HUES48 (cell line): ENCODE measurements around the gene IRS1.
A peak's percentile ranks its signal among the peaks of the same experiment; 100 is the strongest.

ENCODE experiments used
- H3K27ac ChIP-seq: one replicate; pipeline ENCODE4 v1.7.0; 2013; ENCODE audit warnings: low read depth, low read length, inconsistent platforms
- H3K27me3 ChIP-seq: 2 replicates; pipeline ENCODE4 v1.6.1; 2013; ENCODE audit warnings: mild to moderate bottlenecking, low read length; ENCODE audit not compliant: control insufficient read depth, insufficient read depth
- H3K36me3 ChIP-seq: 2 replicates; pipeline ENCODE4 v1.6.1; 2013; ENCODE audit warnings: low read length; ENCODE audit not compliant: control insufficient read depth, insufficient read depth
- H3K4me1 ChIP-seq: 2 replicates; pipeline ENCODE4 v1.6.1; 2013; ENCODE audit warnings: mild to moderate bottlenecking, low read length; ENCODE audit not compliant: control insufficient read depth, insufficient read depth
- H3K4me3 ChIP-seq: 2 replicates; pipeline ENCODE4 v1.5.1; 2013; ENCODE audit warnings: mild to moderate bottlenecking, low read depth, low read length
- H3K9ac ChIP-seq: 2 replicates; pipeline ENCODE4 v1.6.1; 2013; ENCODE audit warnings: mild to moderate bottlenecking, low read depth, low read length, moderate library complexity
- H3K9me3 ChIP-seq: 2 replicates; pipeline ENCODE4 v1.6.1; 2013; ENCODE audit warnings: low read length; ENCODE audit not compliant: control insufficient read depth, insufficient read depth

IRS1 gene

DNA sequence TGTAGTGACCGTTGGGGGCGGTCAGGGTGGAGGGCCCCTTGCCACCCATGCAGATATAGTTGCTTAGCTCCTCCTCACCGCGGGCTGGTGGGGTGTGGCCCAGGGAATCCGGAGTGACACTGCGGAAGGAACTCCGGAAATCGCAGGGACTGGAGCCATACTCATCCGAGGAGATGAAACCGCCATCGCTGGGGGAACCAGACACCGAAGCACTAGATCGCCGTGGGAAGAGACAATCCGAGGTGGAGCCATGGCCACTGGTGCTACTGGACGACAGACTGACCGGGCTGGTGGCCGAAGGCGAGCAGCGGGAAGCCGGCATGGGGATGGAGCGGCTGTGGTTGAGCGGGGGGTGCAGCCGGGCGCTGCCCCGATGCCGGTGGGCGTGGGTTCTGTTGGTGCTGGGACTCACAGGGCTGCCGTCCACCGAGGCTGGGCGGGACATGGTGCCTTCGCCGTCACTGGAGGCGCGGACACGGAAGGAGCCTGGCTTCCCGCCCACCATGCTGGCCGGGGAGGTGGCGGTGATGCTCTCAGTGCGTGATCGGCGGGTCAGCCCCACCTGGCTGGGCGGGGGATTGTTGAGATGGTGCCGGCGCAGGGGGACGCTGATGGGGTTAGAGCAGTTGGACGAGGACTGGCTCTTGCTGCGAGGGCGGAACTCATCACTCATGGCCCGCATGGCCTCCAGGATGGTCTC is 2.2 kb downstream of the IRS1 start:
- H3K4me1 ChIP-seq: peaks cover 33% of the 10 kb centered on the region
- no peak overlapping the region for H3K9ac ChIP-seq
- no peaks in the 10 kb centered on the region for H3K27me3 ChIP-seq
- no peak overlapping the region for H3K4me3 ChIP-seq
- H3K9me3 ChIP-seq: no peaks in the 10 kb centered on the region
- no peak overlapping the region for H3K27ac ChIP-seq
- peaks cover 36% of the 10 kb centered on the region for H3K36me3 ChIP-seq

DNA sequence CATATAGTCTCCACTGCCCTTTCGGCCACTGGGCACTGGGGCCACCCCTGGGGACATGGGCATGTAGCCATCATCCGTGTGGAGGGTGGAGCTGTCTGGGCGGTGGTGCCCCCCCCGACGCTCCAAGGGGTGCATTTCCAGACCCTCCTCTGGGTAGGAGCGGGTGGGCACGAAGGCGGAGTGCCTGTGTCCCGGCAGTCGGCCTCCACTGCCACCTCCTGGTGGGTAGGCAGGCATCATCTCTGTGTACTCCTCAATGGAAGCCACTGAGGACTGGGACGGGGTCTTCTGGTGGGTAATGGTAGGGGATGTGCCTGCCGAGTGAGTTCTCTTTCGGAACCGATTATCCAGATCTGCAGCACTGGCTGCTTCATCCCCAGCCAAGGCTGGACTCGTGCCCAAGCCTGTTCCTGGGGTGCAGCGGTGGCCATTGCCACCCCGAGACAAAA is 2.8 kb downstream of the IRS1 start:
- Histone ChIP-seq H3K4me1 (peaks cover 29% of the 10 kb centered on the region), H3K9me3 (no peaks in the 10 kb centered on the region), H3K9ac (no peak overlapping the region), H3K36me3 (peaks cover 36% of the 10 kb centered on the region), H3K27ac (no peak overlapping the region), H3K27me3 (no peaks in the 10 kb centered on the region), H3K4me3 (no peak overlapping the region)

- peaks cover 36% of the 10 kb centered on the region for H3K36me3 ChIP-seq
- no peak overlapping the region for H3K27ac ChIP-seq
- H3K4me3 ChIP-seq: no peak overlapping the region
Observed at GRCh38 chr2:226796012-226796839, 3.4 kb downstream of the IRS1 start.

DNA sequence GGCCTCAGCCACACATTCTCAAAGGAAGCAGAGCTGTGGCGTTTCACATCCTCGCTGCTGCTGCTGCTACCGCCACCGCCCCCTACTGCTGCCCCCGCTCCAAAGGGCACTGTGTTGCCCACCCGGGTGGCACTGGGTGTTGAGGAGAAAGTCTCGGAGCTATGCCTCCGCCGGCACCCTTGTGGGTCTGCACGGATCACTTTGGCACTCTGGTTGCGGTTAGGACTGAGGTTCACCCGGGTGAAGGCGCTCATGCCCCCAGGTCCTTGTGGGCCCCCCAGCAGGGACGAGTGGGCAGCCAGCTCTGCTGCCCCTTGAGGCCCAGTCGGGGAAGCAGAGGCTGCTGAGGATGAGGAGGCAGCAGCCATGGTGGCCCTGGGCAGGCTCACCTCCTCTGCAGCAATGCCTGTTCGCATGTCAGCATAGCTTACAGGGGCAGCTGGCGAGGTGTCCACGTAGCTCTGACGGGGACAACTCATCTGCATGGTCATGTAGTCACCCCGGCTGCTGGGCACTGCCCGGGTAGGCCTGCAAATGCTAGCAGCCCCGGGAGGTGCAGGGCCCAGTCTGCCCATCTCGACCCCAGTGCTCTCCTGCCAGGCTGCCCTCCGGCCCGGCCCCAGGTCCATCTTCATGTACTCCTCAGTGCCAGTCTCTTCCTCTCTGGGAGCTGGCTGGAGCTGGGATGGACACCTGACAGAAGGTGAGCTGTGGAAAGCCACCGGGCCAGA is 4.2 kb downstream of the IRS1 start:
- H3K4me1 ChIP-seq: peaks cover 33% of the 10 kb centered on the region
- H3K9ac ChIP-seq: no peak overlapping the region
- H3K9me3 ChIP-seq: no peaks in the 10 kb centered on the region
- peaks cover 36% of the 10 kb centered on the region for H3K36me3 ChIP-seq
- H3K4me3 ChIP-seq: peak overlapping the region; percentile 18; the same call in 1 of the 2 replicates
- H3K27me3 ChIP-seq: no peaks in the 10 kb centered on the region
- H3K27ac ChIP-seq: no peak overlapping the region

More at GRCh38 chr2:226796012-226796839, 3.4 kb downstream of the IRS1 start:
- peaks cover 29% of the 10 kb centered on the region for H3K4me1 ChIP-seq
- H3K9me3 ChIP-seq: no peaks in the 10 kb centered on the region
- no peak overlapping the region for H3K9ac ChIP-seq
- no peaks in the 10 kb centered on the region for H3K27me3 ChIP-seq

- peaks cover 37% of the 10 kb centered on the region for H3K4me1 ChIP-seq
- peaks cover 36% of the 10 kb centered on the region for H3K36me3 ChIP-seq
- H3K27ac ChIP-seq: peak overlapping the region; percentile 57
- peak overlapping the region; percentile 71 for H3K4me3 ChIP-seq
- no peaks in the 10 kb centered on the region for H3K27me3 ChIP-seq
- H3K9ac ChIP-seq: no peak overlapping the region
- H3K9me3 ChIP-seq: no peaks in the 10 kb centered on the region
Observed at GRCh38 chr2:226794751-226795171, 4.9 kb downstream of the IRS1 start.

- Histone ChIP-seq H3K4me3 (peak overlapping the region; percentile 71), H3K36me3 (peaks cover 36% of the 10 kb centered on the region), H3K27me3 (no peaks in the 10 kb centered on the region), H3K9ac (peak overlapping the region; percentile 14; the same call in 1 of the 2 replicates), H3K27ac (peak overlapping the region; percentile 57), H3K9me3 (no peaks in the 10 kb centered on the region), H3K4me1 (peaks cover 42% of the 10 kb centered on the region)
Observed at GRCh38 chr2:226794196-226794661, 5.4 kb downstream of the IRS1 start.

- peaks cover 36% of the 10 kb centered on the region for H3K36me3 ChIP-seq
- peak overlapping the region; percentile 71 for H3K4me3 ChIP-seq
- H3K27me3 ChIP-seq: no peaks in the 10 kb centered on the region
- no peaks in the 10 kb centered on the region for H3K9me3 ChIP-seq
- H3K4me1 ChIP-seq: peaks cover 47% of the 10 kb centered on the region
- no peak overlapping the region for H3K27ac ChIP-seq
- H3K9ac ChIP-seq: peak overlapping the region; percentile 14; the same call in 1 of the 2 replicates
Observed at GRCh38 chr2:226793646-226794045, 6.0 kb downstream of the IRS1 start.

DNA sequence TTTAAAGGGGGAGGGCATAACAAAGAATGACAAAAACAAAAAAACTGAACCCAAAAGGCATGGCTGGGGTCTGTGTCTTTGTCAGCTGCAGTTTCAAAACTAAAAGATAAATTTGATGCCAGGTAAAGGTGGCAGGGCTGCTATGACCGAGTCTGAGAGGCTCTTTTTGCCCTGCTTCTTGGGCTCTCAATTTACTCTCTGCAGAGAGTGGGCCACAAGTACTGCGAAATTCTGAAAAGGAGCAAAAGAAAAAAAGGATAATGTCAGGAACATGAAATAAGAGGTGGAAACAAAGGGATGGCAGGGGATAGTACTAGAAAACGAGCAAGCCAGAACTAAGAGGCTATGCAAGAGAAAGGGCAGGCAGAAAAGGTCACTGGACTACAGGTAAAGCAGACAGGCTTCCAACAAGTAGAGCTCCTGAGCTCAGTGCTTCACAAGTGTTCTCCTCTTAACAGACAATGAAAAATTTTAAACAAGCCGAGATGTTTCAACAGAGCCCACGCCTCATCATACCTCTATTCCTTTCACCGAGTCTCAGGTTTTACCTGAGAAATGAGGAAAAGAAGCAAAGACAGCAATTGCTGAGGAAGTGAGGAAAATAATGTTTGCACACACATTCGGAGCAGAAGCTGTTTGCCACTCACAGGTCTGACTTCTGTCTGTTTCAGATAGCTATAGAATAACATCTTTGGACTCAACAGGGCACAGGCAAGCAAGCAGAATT is 7.3 kb downstream of the IRS1 start:
- Histone ChIP-seq H3K36me3 (peaks cover 31% of the 10 kb centered on the region), H3K27me3 (no peaks in the 10 kb centered on the region), H3K4me1 (peaks cover 47% of the 10 kb centered on the region), H3K9ac (peak overlapping the region; percentile 60), H3K9me3 (no peaks in the 10 kb centered on the region), H3K4me3 (peak overlapping the region; percentile 71), H3K27ac (peak overlapping the region; percentile 91)

GRCh38 chr2:226791487-226792081 is 8.0 kb downstream of the IRS1 start:
- Histone ChIP-seq H3K9ac (peak overlapping the region; percentile 93), H3K9me3 (no peaks in the 10 kb centered on the region), H3K27ac (peak overlapping the region; percentile 91), H3K36me3 (peaks cover 24% of the 10 kb centered on the region), H3K4me3 (peak overlapping the region; percentile 71), H3K4me1 (peaks cover 47% of the 10 kb centered on the region), H3K27me3 (no peaks in the 10 kb centered on the region)

DNA sequence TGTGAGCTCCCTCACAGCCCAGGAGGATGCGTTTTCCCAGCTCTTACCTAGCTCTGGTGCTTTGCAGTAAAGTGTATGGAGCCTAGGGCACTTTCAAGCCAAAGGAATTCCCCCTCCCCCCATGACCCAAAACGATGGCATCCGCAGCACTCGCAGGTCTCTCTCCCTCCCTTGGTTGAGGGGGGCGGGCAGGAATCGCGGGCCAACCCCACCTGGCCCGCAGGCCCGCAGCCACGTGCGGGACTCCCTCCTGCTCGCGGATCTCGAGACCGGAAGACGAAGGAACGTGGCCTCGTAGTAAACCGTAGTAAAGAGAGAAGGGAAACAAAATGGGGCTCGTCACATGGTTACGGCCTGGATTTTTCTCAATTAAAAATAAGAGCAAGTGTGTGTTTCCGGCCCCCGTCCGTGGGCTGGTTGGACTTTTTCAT is 8.5 kb downstream of the IRS1 start:
- Histone ChIP-seq H3K9me3 (no peaks in the 10 kb centered on the region), H3K4me1 (peaks cover 47% of the 10 kb centered on the region), H3K27ac (peak overlapping the region; percentile 91), H3K27me3 (no peaks in the 10 kb centered on the region), H3K4me3 (peak overlapping the region; percentile 71), H3K9ac (peak overlapping the region; percentile 93), H3K36me3 (peaks cover 19% of the 10 kb centered on the region)
